DOHH2 (cell line): ENCODE data around the gene SETD1A.

ENCODE experiments used
- CTCF ChIP-seq: fragments of 200-600 bp; sonication (generic); IDR thresholded peaks from one replicate; pipeline ENCODE4 v1.5.1; 2014; ENCODE audit warnings: antibody characterized with exemption, mild to moderate bottlenecking, low read depth, low read length; ENCODE audit not compliant: poor library complexity, severe bottlenecking
- EZH2phosphoT487 ChIP-seq: fragments of 200-600 bp; sonication (generic); IDR thresholded peaks from 2 replicates; pipeline ENCODE4 v1.6.1; 2017; ENCODE audit warnings: borderline replicate concordance, mild to moderate bottlenecking, antibody characterized with exemption, low read length, moderate library complexity, mixed read lengths

GRCh38 chr16:30982548-30983288, 25.2 kb downstream of the SETD1A start:
- no peak for TF ChIP-seq CTCF
- TF ChIP-seq EZH2phosphoT487 = no peak
